Keratinocyte (primary cell): ENCODE measurements around the gene CPED1. TPM values are rescaled to one million over a fixed set of nuclear protein-coding genes. Genes with fewer than 3 reads are reported as not detected.

Experiments used
- DNase-seq: peaks from one replicate; pipeline ENCODE4 v3.0.0-alpha.2; 2011; ENCODE audit warnings: low read depth, missing footprints, low spot score
- FAIRE-seq: peaks from 2 replicates; lab custom pipeline; 2011; peaks lifted over from hg19 to GRCh38; lab: Jason Lieb, UNC
- H2AFZ ChIP-seq: 2 replicates; pipeline ENCODE4 v1.6.0; 2012; ENCODE audit warnings: low read length, control low read depth, inconsistent platforms; ENCODE audit not compliant: control insufficient read depth
- H3K27ac ChIP-seq: 2 replicates; pipeline ENCODE4 v1.5.1; 2011; ENCODE audit warnings: low read length; ENCODE audit not compliant: control insufficient read depth, insufficient read depth
- H3K27me3 ChIP-seq: 3 replicates; pipeline ENCODE4 v1.6.0; 2011; ENCODE audit warnings: low read length; ENCODE audit not compliant: control insufficient read depth, insufficient read depth; ENCODE audit errors: extremely low read depth
- H3K36me3 ChIP-seq, 2 experiments: 2 replicates in 1 of 2; 3 replicates in 1 of 2; pipeline ENCODE4 v1.5.1; 2011; ENCODE audit warnings: low read length in 2 of 2, mild to moderate bottlenecking in 1 of 2; ENCODE audit not compliant: control insufficient read depth in 2 of 2, insufficient read depth in 2 of 2; ENCODE audit errors: extremely low read depth in 1 of 2
- H3K4me1 ChIP-seq: 3 replicates; pipeline ENCODE4 v1.5.1; 2011; ENCODE audit warnings: low read length; ENCODE audit not compliant: control insufficient read depth, insufficient read depth; ENCODE audit errors: extremely low read depth
- H3K4me2 ChIP-seq: 3 replicates; pipeline ENCODE4 v1.6.0; 2011; ENCODE audit warnings: low read depth, low read length; ENCODE audit not compliant: control insufficient read depth, insufficient read depth; ENCODE audit errors: extremely low read depth
- H3K4me3 ChIP-seq, 3 experiments: fragments of 200-600 bp in 1 of 3; sonication (generic) in 1 of 3; 2 replicates in 2 of 3; 3 replicates in 1 of 3; pipeline ENCODE4 v1.5.1; 2011 to 2016; ENCODE audit warnings: low read length in 3 of 3, mild to moderate bottlenecking in 3 of 3, control low read depth in 2 of 3, inconsistent platforms in 1 of 3, low read depth in 1 of 3, mixed read lengths in 1 of 3, mixed run types in 1 of 3, moderate library complexity in 1 of 3; ENCODE audit not compliant: control insufficient read depth in 2 of 3, insufficient read depth in 2 of 3; ENCODE audit errors: extremely low read depth in 1 of 3
- H3K79me2 ChIP-seq: 2 replicates; pipeline ENCODE4 v1.6.0; 2012; ENCODE audit warnings: low read length; ENCODE audit not compliant: control insufficient read depth, insufficient read depth
- H3K9ac ChIP-seq: 3 replicates; pipeline ENCODE4 v1.6.0; 2011; ENCODE audit warnings: low read length; ENCODE audit not compliant: control insufficient read depth, insufficient read depth; ENCODE audit errors: extremely low read depth
- H3K9me1 ChIP-seq: 3 replicates; pipeline ENCODE4 v1.6.0; 2011; ENCODE audit warnings: low read length; ENCODE audit not compliant: control insufficient read depth, insufficient read depth; ENCODE audit errors: extremely low read depth
- H3K9me3 ChIP-seq: 2 replicates; pipeline ENCODE4 v1.5.1; 2012; ENCODE audit warnings: low read depth, low read length; ENCODE audit not compliant: control insufficient read depth
- H4K20me1 ChIP-seq: 3 replicates; pipeline ENCODE4 v1.6.0; 2011; ENCODE audit warnings: low read length; ENCODE audit not compliant: control insufficient read depth, insufficient read depth; ENCODE audit errors: extremely low read depth
- EZH2 ChIP-seq: IDR thresholded peaks from one replicate; pipeline ENCODE4 v1.6.1; 2012; ENCODE audit warnings: inconsistent platforms, mild to moderate bottlenecking, low read length, moderate library complexity
- dilution Hi-C: fragments of 300-500 bp; cut with MboI; formaldehyde crosslinking; loops from one replicate; pipeline ENCODE4 v1.7.0; 2020; ENCODE audit warnings: low sequenced_read_pairs; ENCODE audit not compliant: extremely low pct_ligation_motif_present
- polyA plus RNA-seq, 5 experiments: library from polyadenylated mRNA; depleted of rRNA in 3 of 5; stranded (reverse) in 3 of 5; stranded (forward) in 1 of 5; unstranded in 1 of 5; fragments of >200 nt; gene quantifications; 1 replicate in 1 of 5; 2 replicates in 3 of 5; 3 replicates in 1 of 5; pipeline versions ENCODE4 v1.2.1 to v1.2.3, GENCODE V29; 2011 to 2012; ENCODE audit warnings: missing spikeins in 2 of 5, low read depth in 1 of 5, low replicate concordance in 1 of 5
- TF ChIP-seq, protein P1 (sequence below), 3 experiments: IDR thresholded peaks in 1 of 3; conservative IDR thresholded peaks in 1 of 3; optimal IDR thresholded peaks in 1 of 3; 2 replicates in 2 of 3; 3 replicates in 1 of 3; pipeline versions ENCODE3 to v1.5.1; 2011; ENCODE audit warnings: low read length in 3 of 3, mild to moderate bottlenecking in 3 of 3, moderate library complexity in 2 of 3, control low read depth in 1 of 3, inconsistent platforms in 1 of 3; ENCODE audit not compliant: insufficient read depth in 2 of 3; ENCODE audit errors: extremely low read depth in 1 of 3

CPED1 gene
- polyA plus RNA-seq, 1 donor (not counting 4 experiments of a cell fraction or from before 2014, with no cell fraction given), result 0.62 TPM

DNA sequence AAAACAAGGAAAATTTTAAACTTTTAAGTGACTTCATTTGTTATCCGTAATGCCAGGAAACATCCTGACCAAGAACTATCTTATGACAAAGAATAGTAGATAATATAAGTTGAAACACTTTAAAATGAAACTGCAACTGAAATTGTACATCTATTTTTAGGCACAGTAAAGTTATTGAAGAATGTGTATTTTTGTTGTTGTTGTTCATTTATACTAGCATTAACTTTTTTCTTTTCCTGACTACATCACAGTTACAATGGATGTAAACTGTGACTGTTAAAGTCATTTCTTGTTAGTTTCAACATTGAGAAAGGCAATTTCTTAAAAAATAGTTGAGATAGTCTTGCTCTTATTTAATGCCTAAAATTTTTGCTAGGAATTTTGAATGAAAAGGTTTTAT is 2.6 kb downstream of the CPED1 start:
- dilution Hi-C loops, result no loop called here
- no peaks in the 10 kb centered on the region for H3K9me1 ChIP-seq
- H3K79me2 ChIP-seq, result no peaks in the 10 kb centered on the region
- DNase-seq (no peak), FAIRE-seq (no peak)
- H3K27me3 ChIP-seq, result no peaks in the 10 kb centered on the region
- H2AFZ ChIP-seq, result peak overlapping the region; percentile 13
- H3K4me3 ChIP-seq, result no peak overlapping the region
- peaks cover 11% of the 10 kb centered on the region for H3K4me1 ChIP-seq
- H3K9me3 ChIP-seq, result no peaks in the 10 kb centered on the region
- no peak overlapping the region for H3K9ac ChIP-seq
- H3K4me2 ChIP-seq, result no peak overlapping the region
- no peaks in the 10 kb centered on the region for H3K36me3 ChIP-seq
- H4K20me1 ChIP-seq, result no peaks in the 10 kb centered on the region
- no peak for TF ChIP-seq EZH2
- TF ChIP-seq, protein P1, sequence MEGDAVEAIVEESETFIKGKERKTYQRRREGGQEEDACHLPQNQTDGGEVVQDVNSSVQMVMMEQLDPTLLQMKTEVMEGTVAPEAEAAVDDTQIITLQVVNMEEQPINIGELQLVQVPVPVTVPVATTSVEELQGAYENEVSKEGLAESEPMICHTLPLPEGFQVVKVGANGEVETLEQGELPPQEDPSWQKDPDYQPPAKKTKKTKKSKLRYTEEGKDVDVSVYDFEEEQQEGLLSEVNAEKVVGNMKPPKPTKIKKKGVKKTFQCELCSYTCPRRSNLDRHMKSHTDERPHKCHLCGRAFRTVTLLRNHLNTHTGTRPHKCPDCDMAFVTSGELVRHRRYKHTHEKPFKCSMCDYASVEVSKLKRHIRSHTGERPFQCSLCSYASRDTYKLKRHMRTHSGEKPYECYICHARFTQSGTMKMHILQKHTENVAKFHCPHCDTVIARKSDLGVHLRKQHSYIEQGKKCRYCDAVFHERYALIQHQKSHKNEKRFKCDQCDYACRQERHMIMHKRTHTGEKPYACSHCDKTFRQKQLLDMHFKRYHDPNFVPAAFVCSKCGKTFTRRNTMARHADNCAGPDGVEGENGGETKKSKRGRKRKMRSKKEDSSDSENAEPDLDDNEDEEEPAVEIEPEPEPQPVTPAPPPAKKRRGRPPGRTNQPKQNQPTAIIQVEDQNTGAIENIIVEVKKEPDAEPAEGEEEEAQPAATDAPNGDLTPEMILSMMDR (optimal IDR thresholded peaks at IDR 0.05 in 1 of 3, IDR thresholded peaks at IDR 0.05 in 1 of 3, conservative IDR thresholded peaks at IDR 0.05 in 1 of 3; ENCODE audit: extremely low read depth in 1 of 3, insufficient read depth in 2 of 3, low read length in 3 of 3), result no peak
- no peak overlapping the region for H3K27ac ChIP-seq

DNA sequence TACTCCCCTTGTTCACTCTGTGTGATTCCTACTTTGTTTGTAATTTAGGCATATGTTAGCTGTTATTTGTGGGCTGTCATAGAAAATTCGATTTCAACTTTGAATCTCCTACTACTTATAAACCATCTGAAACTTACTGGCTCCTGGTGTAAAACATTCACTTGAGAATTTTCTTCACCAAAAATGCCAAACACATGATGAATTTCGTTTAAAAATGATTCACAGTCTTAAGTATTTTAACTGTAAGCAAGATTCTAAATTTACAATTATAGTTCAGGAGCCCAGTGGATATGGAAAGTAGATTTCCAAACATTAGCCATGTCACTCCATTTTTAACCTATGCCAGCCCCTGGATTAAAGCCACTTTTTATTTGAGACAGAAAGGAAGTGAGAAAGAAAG is 3.1 kb downstream of the CPED1 start:
- no peak for DNase-seq
- Histone ChIP-seq H4K20me1 (no peaks in the 10 kb centered on the region), H3K79me2 (no peaks in the 10 kb centered on the region), H2AFZ (peak overlapping the region; percentile 13), H3K4me1 (peaks cover 15% of the 10 kb centered on the region), H3K9me3 (no peaks in the 10 kb centered on the region), H3K4me2 (no peak overlapping the region), H3K27ac (no peak overlapping the region), H3K36me3 (no peaks in the 10 kb centered on the region), H3K9me1 (no peaks in the 10 kb centered on the region), H3K4me3 (no peak overlapping the region), H3K9ac (no peak overlapping the region), H3K27me3 (no peaks in the 10 kb centered on the region)
- dilution Hi-C loops, result no loop called here
- no peak for FAIRE-seq
- TF ChIP-seq, protein P1 (optimal IDR thresholded peaks at IDR 0.05 in 1 of 3, IDR thresholded peaks at IDR 0.05 in 1 of 3, conservative IDR thresholded peaks at IDR 0.05 in 1 of 3; ENCODE audit: extremely low read depth in 1 of 3, insufficient read depth in 2 of 3, low read length in 3 of 3), result no peak
- no peak for TF ChIP-seq EZH2
